ENCODE measurements around the gene DNAH17.

DNA sequence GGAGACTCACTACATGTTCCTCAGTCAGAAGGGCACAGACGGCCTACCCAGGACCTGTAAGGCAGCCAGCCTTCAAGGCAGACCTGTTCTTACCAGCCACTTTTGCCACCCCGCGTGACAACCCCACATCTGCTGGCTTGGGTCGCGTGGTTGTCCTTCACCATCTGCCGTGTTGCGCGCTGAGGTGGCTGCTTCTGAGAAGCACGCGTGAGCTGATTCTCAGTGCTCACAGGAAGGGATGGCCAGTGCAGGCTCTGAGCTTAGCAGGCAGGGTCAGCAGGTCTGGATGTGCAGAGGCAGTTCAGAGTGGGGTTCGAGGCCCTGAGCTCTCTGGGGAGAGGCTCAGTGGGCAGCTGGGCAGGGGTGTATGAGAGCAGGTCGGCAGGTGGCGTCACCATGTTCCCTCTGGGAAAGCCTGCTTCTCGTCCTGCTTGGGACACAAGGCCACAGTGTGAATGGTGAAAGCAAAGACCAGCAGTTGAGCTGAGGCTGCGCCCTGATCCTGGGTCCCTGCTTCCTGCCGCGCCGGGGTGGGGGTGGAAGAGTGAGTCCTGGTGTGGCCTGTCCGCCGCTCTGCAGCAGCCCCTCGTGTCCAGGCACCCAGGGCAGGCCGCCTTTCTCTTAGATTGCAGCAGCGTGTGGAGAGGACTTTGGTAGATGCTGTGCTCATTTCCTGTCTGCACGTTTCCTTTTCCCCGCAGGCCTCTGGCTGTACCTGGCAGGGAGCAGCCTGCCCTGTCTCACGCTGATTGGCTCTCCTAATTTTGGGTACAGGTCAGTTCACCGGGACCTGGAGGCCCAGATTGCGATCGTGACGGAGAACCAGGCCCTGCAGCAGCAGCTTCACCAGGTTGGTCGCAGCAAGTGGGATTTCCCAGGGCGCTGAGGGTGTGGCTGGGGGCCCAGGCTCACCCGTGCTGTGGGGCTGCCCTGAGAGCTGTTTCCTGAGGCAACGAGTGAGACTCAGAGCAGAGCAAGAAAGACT, 162.7 kb downstream of the DNAH17 start:
- TF ChIP-seq CTCF (IDR thresholded peaks at IDR 0.05) = no peak
- TF ChIP-seq POLR2A (IDR thresholded peaks at IDR 0.05) = no peak
